ENCODE data around the gene POLR2E.

The POLR2E gene

DNA sequence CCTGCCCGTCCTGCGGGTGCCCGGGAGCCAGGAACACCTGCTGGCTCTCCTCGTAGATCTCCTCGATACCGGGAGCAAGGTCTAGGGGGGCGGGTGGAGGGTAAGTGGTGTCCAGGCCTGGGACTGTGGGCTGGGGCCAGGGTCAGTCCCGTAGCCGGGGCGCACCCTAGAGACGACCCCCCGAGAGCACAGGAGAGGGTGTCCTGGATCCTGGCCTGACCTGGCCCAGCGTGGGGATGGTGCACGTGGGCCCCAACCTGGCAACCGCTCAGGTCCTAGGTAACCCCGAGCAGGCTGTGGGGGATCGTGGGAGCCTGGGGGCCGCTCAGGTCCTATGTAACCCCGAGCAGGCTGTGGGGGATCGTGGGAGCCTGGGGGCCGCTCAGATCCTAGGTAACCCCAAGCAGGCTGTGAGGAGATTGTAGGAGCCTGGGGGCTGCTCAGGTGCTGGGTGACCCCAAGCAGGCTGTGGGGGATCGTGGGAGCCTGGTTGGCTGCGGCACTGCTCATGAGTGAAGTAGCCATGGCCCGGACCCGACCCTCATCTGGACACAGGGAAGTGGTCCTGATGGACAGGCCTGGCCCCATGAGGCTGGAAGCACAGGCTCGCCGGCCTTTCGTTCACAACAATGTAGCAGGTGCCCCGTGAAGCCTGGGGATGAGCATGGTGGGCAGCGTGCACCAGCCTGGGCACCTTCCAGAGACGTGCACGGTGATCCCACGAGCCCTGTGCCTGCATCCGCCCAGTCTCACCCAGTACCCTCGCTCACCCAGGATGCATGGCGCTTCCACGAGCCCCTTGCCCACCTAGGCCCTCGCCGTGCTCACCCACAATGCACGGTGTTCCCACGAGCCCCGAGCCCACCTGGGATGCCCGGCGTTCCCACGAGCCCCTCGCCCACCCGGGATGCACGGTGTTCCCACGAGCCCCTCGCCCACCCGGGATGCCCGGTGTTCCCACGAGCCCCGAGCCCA lies 14.8 kb upstream of the POLR2E start:
- DNase-seq: no peak

DNA sequence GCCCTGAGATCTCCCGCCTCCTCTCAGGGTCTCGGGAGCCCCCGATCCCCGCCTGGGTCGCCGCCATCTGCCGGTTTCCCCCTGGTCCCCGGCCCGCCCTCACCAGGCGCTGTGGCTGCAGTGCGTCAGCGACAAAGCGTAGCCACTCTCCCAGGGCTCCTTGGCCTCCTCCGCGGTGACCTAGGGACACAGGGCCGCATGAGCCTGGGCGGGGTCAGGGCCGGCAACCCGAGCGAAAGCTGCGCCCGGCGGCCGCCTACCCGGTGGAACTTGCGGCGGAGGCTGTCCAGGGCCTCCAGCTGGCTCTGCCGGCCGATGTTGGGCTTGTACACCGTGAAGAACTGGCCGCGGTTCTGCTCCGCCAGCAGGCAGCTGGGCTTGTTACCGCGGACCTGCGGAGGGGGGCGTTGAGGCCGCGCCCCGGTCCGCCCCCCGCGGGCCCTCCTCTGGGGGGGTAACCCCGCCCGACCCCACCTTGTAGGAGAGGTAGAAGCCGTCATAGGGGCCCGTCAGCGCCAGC lies 13.9 kb upstream of the POLR2E start:
- no peak for DNase-seq

DNA sequence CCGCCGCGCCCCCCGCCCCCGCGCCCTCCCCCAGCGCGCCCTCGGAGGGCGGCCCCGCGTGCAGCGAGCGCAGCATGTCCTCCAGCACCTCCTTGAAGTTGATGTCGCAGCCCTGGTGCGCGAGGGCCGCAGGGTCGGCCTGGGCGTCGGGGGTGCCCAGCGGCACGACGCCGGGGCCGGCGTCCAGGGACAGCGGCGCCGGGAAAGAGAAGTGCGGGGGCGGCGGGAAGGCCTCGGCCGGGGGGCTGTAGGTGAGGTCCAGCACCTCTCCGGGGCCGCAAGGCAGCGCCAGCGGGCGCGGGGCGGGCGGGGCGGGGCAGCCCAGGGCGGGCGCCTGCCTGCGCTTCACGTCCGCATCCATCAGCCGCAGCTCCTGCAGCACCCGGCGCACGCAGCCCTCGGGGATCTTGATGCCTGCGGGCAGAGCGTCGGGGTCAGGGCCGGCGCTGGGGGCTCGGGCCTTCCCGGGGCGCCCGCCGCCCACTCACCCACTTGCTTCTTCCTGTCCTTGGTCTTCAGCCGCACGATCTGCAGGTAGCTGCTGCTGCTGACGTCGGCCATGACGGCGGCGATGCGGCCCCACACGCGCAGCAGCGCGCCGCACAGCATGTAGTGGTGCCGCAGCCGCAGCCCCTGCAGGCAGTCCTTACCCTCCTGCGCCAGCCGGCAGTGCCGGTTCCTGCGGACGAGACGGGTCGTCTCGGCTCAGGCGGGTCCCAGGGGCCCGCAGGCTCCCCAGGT lies 13.3 kb upstream of the POLR2E start:
- no peak for DNase-seq

GRCh38 chr19:1107661-1108261 lies 12.6 kb upstream of the POLR2E start:
- DNase-seq: no peak

DNA sequence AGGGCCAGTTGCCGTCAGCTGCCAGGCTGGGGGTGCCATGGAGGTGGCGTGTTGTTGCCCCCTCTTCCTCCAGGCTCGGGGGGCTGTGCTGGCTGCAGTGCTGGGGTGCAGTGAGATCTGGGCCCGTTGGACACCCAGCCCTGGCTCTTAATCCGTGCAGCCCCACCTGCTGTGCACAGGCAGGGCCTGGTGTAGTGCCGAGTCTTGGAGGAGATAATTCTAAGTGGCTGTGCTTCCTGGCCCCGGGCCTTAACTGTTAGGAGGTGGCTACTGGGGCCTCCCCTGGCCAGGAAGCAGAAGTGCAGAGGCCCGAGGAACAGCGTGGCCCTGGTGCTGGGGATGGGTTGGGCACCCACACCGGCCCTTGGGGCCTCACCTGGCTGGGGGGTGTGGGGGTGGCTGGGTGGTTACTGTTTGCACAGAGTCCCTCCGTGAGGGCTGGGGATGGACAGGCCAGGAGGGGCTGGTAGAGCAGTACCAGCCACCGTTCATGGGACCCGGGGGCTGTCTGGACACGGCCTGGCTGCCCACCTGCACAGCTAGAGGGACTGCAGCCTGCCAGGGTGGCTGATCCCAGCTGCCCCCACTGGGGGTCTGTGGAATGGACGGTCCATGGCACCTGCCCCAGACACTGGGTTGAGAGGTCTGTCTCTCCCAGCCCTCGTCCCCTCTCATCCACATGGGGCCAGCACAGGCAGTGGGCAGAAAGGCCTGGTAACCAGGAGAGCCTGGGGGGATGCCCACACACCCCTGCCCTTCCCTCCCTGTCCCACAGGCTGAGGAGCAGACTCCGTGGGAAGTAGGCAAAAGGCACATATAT lies 11.9 kb upstream of the POLR2E start:
- DNase-seq: no peak

DNA sequence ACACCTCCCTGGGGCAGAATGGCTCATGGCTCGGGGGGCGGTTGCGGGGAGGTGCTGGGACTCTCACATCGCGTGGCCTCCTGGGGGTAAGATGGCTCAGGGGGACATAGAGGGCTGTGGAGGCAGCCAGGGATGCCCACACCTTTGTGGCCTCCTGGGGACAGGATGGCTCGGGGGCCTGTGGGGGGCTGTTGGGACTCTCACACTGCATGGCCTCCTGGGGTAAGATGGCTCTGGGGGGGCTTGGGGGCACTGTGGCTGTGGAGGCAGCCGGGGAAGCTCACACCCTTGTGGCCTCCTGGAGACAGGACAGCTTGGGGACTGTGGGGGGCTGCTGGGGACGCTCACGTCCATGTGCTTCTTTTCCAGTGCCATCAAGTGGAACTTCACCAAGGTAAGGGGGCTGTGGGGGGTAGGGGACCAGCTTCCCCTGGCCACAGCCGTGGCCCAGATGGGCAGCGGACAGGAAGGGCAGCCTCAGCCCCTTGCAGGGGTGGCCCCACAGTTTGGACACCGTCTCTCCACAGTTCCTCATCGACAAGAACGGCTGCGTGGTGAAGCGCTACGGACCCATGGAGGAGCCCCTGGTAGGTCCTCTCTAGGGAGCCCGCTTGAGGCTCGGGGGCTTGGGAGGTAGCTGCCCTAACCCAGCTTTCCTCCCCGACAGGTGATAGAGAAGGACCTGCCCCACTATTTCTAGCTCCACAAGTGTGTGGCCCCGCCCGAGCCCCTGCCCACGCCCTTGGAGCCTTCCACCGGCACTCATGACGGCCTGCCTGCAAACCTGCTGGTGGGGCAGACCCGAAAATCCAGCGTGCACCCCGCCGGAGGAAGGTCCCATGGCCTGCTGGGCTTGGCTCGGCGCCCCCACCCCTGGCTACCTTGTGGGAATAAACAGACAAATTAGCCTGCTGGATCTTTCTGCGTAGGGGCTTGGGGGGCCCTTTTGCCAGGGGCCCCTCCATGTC lies 11.0 kb upstream of the POLR2E start:
- no peak for DNase-seq

- no peak for DNase-seq
Observed at GRCh38 chr19:1105008-1105872, 10.1 kb upstream of the POLR2E start.

- DNase-seq: no peak
Observed at GRCh38 chr19:1104311-1105007, 9.3 kb upstream of the POLR2E start.

GRCh38 chr19:1103708-1104310 lies 8.6 kb upstream of the POLR2E start, which contains the start of gene GPX4:
Gene GPX4 (plus strand): TSS chr19:1103994. CDS start chr19:1104044, 50 bp downstream.
- peak; percentile 92 for DNase-seq

GRCh38 chr19:1103132-1103707 lies 8.0 kb upstream of the POLR2E start:
- no peak for DNase-seq

DNA sequence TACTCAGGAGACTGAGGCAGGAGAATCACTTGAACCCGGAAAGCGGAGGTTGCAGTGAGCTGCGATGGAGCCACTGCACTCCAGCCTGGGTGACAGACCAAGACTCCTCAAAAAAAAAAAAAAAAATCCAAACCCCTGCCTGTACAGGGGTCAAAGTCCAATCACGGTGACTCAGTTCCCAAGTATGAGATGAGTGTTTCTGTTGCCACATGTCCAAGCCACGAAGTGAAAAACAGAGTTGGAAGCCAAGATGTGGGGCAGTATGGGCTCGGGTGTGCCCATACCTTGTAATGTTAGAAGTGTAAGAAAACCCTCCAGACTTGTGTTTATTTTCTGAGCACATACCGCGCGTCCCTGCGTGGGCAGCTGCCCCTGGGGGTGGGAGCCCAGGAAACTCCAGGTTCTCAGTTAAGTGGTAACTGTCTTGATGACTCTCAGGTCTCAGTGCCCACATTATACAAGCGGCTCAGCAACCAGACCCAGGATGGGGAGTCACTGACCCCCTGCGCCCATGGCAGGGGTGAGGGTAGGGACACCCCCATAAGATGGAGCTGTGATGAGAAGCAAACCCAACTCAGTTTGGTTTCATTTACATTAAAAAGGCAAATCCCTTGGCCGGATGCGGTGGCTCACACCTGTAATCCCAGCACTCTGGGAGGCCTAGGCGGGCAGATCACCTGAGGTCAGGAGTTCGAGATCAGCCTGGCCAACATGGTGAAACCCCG lies 7.4 kb upstream of the POLR2E start:
- DNase-seq: no peak

GRCh38 chr19:1101337-1101698 lies 6.1 kb upstream of the POLR2E start:
- DNase-seq: no peak

- DNase-seq: no peak
Observed at GRCh38 chr19:1098177-1099051, 3.2 kb upstream of the POLR2E start.

GRCh38 chr19:1097810-1098176 lies 2.6 kb upstream of the POLR2E start:
- no peak for DNase-seq

DNA sequence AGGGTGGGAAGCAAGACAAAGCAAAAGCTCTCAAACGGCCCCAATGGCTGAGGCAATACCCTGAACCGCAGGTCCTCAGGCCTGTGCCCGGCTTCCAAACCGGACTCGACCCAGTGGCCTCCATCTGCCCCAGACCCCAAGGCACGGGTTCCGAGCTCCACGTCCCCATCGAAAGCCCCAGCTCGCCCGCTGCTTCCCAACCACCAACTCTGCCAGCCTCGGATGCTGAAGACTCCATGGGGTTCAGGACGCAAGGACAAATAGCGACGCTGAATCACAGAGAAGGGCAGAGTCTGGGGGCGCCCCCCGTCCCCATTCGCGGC lies 559 bp downstream of the POLR2E start:
- no peak for DNase-seq

DNA sequence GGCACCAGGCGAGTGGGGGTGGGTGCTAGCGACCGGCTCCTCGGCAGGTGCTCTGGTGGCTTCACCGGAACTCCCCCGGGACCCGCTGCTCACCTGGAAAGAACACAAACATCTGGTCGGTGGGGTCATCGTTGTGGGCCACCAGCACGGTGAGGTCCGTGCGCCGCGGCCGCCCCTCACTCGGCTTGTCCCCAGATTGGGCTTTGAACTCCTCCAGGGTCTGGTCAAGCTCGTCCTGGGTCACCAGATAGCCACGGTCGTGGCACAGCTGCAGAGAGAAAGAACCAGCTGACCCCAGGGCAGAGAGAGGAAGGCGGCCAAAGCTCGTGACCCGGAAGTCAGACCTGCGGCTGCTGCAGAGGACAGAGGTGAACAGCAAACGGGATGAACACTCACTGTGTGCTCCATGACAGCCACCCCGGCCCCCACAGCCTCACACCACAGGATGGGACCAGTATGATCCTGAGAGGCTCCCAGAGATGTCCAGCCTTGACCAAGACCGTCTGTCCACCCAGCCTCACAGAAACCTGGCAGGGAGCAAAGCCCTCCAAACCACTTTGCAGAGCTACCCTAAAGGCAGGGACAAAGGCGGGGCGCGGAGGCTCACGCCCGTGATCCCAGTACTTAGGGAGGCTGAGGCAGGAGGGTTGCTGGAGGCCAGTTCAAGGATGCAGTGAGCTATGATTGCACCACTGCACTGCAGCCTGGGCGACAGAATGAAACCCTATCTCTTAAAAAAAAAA lies 1.2 kb downstream of the POLR2E start:
- no peak for DNase-seq
